CD8-positive, alpha-beta memory T cell (primary cell): ENCODE results near the gene MS4A6E. TPM values are rescaled to one million over a fixed set of nuclear protein-coding genes. Genes with fewer than 3 reads are reported as not detected.
"Not testable (repeated sequence)": the region's sequence is repeated elsewhere in the genome, so short reads cannot be mapped to it uniquely, and the experiment has no call there.

ENCODE experiments used
- CTCF ChIA-PET: fragments of 350-600 bp; sonication (Branson Sonifier 250); formaldehyde crosslinking; loops from one replicate; lab custom pipeline; 2021; ENCODE audit warnings: antibody characterized with exemption; lab: Charles Lee
- POLR2A ChIA-PET: fragments of 350-600 bp; sonication (Branson Sonifier 250); formaldehyde crosslinking; loops from one replicate; lab custom pipeline; 2021; ENCODE audit warnings: antibody characterized with exemption; lab: Charles Lee
- DNase-seq, 5 donors: peaks; one replicate each; pipeline versions ENCODE4 v3.0.0 to v3.0.0-alpha.2; 2020 to 2022; ENCODE audit warnings: mixed read lengths in 1 of 5
- H3K27ac ChIP-seq: one replicate; pipeline ENCODE4 v1.7.0; 2013; ENCODE audit warnings: low read depth, mild to moderate bottlenecking, low read length, moderate library complexity
- H3K27me3 ChIP-seq: 2 replicates; pipeline ENCODE4 v1.7.0; 2013; ENCODE audit warnings: low read length, mild to moderate bottlenecking; ENCODE audit not compliant: insufficient read depth, poor library complexity, severe bottlenecking
- H3K36me3 ChIP-seq: 2 replicates; pipeline ENCODE4 v1.7.0; 2013; ENCODE audit warnings: mild to moderate bottlenecking, low read length, moderate library complexity; ENCODE audit not compliant: insufficient read depth
- H3K4me1 ChIP-seq: 2 replicates; pipeline ENCODE4 v1.7.0; 2013; ENCODE audit warnings: mild to moderate bottlenecking, low read length, moderate library complexity; ENCODE audit not compliant: insufficient read depth
- H3K4me3 ChIP-seq: 2 replicates; pipeline ENCODE4 v1.7.0; 2013; ENCODE audit warnings: mild to moderate bottlenecking, low read length
- H3K9me3 ChIP-seq: 2 replicates; pipeline ENCODE4 v1.7.0; 2013; ENCODE audit warnings: mild to moderate bottlenecking, low read length
- H3K27ac Mint-ChIP-seq, 8 donors: one replicate each; pipeline ENCODE4 v1.8.0; 2020 to 2021; ENCODE audit warnings: mixed read lengths in 8 of 8, mild to moderate bottlenecking in 6 of 8, inconsistent platforms in 3 of 8, moderate library complexity in 3 of 8
- H3K27me3 Mint-ChIP-seq, 2 donors: one replicate each; pipeline ENCODE4 v1.8.0; 2020 to 2021; ENCODE audit warnings: mixed read lengths in 2 of 2, mild to moderate bottlenecking in 1 of 2, moderate library complexity in 1 of 2
- H3K36me3 Mint-ChIP-seq, 3 donors: one replicate each; pipeline ENCODE4 v1.8.0; 2020 to 2021; ENCODE audit warnings: mixed read lengths in 3 of 3, inconsistent platforms in 1 of 3, mild to moderate bottlenecking in 1 of 3
- H3K4me1 Mint-ChIP-seq, 3 donors: one replicate each; pipeline ENCODE4 v1.8.0; 2020 to 2021; ENCODE audit warnings: mixed read lengths in 3 of 3, inconsistent platforms in 1 of 3, mild to moderate bottlenecking in 1 of 3
- H3K4me3 Mint-ChIP-seq, 7 donors: one replicate each; pipeline ENCODE4 v1.8.0; 2020 to 2021; ENCODE audit warnings: mixed read lengths in 7 of 7, mild to moderate bottlenecking in 6 of 7, moderate library complexity in 4 of 7, inconsistent platforms in 2 of 7
- H3K9me3 Mint-ChIP-seq, 5 donors: one replicate each; pipeline ENCODE4 v1.8.0; 2020 to 2022; ENCODE audit warnings: mixed read lengths in 5 of 5, mild to moderate bottlenecking in 3 of 5, moderate library complexity in 2 of 5, inconsistent platforms in 1 of 5
- polyA plus RNA-seq: library from polyadenylated mRNA; unstranded; fragments of 300-500 nt; fragmentation: Illumina TruSeq; gene quantifications from one replicate; pipeline ENCODE4 v1.2.3, GENCODE V29; 2021
- total RNA-seq, 2 experiments: library from RNA; stranded (reverse); gene quantifications; one replicate each; pipeline ENCODE4 v1.2.3, GENCODE V29; 2021

MS4A6E gene
- total RNA-seq (not detected), polyA plus RNA-seq (not detected)

DNA sequence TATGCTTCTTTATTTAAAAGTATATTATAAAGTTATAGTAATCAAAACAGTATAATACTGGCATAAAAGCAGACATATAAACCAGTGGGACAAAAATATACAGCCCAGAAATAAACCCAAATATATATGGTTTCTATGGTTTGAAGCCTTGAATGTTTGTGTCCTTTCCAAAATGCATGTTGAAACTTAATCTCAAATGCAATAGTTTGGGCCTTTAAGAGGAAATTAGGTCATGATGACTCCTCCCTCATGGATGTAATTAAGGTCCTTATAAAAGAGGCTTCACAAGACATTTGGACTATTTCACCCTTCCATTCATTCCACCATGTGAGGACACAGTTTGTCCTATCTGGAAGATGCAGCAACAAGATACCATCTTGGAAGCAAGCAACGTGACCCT is at the start of gene MS4A6E:
MS4A6E (plus strand) TSS at position 301 of the 400 bp plus-strand sequence. CDS start 7,641 bp downstream, outside the sequence.
- H3K9me3 Mint-ChIP-seq = peaks cover 7 to 32% (median 13%) of the 10 kb centered on the region in 5 donors
- Histone ChIP-seq H3K27ac (no peak within 1 kb of the TSS), H3K36me3 (no peaks in the 10 kb centered on the region), H3K9me3 (no peaks in the 10 kb centered on the region), H3K27me3 (no peaks in the 10 kb centered on the region), H3K4me3 (no peak within 1 kb of the TSS), H3K4me1 (no peaks in the 10 kb centered on the region)
- H3K4me1 Mint-ChIP-seq = no peaks in the 10 kb centered on the region
- no peak within 1 kb of the TSS for H3K4me3 Mint-ChIP-seq
- H3K27me3 Mint-ChIP-seq = peaks cover 6 to 27% of the 10 kb centered on the region in 2 donors
- H3K27ac Mint-ChIP-seq = peak within 1 kb of the TSS in 1 of 8 donors; percentile 7
- CTCF ChIA-PET = no interaction called here
- POLR2A ChIA-PET = no interaction called here
- no peaks in the 10 kb centered on the region for H3K36me3 Mint-ChIP-seq
- DNase-seq = no peak

DNA sequence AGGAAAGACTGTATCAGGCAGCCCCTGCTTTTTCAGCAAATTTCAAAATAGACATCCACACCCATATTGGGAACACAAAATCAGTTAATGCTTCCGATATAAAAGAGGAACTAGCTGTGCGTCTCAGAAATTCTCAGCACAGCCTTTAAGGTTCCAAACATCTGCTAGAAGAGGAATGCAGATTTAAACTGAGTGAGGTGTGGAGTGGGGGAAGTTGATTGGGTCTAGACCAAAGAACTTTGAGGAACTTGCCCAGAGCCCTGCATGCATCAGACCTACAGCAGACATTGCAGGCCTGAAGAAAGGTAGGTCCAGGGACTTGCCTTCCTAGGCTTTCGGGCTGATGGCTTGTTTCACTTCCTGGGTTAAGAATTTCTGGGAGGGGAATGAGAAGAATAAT is 46.6 kb upstream of the MS4A6E start, which contains the start of gene MS4A4A:
MS4A4A (plus strand) TSS at position 255 of the 400 bp plus-strand sequence; CDS start at position 265, 10 bp downstream.
- no peak within 1 kb of the TSS for H3K27ac ChIP-seq
- H3K36me3 ChIP-seq = no peaks in the 10 kb centered on the region
- H3K4me1 ChIP-seq = no peaks in the 10 kb centered on the region
- H3K27me3 ChIP-seq = no peaks in the 10 kb centered on the region
- H3K4me3 ChIP-seq = no peak within 1 kb of the TSS
- Mint-ChIP-seq H3K36me3 (no peaks in the 10 kb centered on the region), H3K27ac (no peak within 1 kb of the TSS), H3K9me3 (no peaks in the 10 kb centered on the region), H3K4me1 (no peaks in the 10 kb centered on the region), H3K4me3 (no peak within 1 kb of the TSS), H3K27me3 (peaks cover 9 to 23% of the 10 kb centered on the region in 2 donors)
- H3K9me3 ChIP-seq = no peaks in the 10 kb centered on the region
- no peak for DNase-seq
- ChIA-PET POLR2A (no interaction called here), CTCF (no interaction called here)

- Histone ChIP-seq H3K36me3 (no peaks in the 10 kb centered on the region), H3K27ac (no peak overlapping the region), H3K27me3 (no peaks in the 10 kb centered on the region), H3K9me3 (no peaks in the 10 kb centered on the region), H3K4me1 (no peaks in the 10 kb centered on the region), H3K4me3 (no peak overlapping the region)
- H3K27ac Mint-ChIP-seq = no peak overlapping the region
- peaks cover 9 to 19% of the 10 kb centered on the region in 2 donors for H3K27me3 Mint-ChIP-seq
- no peaks in the 10 kb centered on the region for H3K4me1 Mint-ChIP-seq
- ChIA-PET CTCF (no interaction called here), POLR2A (no interaction called here)
- no peaks in the 10 kb centered on the region for H3K36me3 Mint-ChIP-seq
- no peak for DNase-seq
- H3K4me3 Mint-ChIP-seq = no peak overlapping the region
- no peaks in the 10 kb centered on the region for H3K9me3 Mint-ChIP-seq
Observed at GRCh38 chr11:60281485-60281884, 45.6 kb upstream of the MS4A6E start.

DNA sequence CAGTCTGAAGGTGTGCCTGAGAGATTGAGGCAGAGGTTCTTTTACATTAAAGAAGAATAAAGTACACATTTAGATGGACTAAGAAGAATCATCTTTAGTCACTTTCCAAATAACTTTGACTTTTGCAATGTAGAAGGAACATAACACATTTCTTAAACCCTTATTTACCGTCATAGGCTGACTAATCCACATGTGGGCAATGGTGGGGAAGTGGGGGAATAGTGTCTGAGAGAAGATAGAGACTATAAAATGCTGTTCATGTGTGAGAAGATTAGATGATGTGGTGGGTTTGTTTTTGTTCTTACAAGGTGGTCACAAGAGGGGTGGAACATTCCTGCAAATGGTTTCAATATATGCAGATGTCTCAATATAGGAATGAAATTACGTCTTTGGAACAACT is 44.8 kb upstream of the MS4A6E start:
- Mint-ChIP-seq H3K4me1 (no peaks in the 10 kb centered on the region), H3K27me3 (peaks cover 9 to 19% of the 10 kb centered on the region in 2 donors), H3K27ac (no peak overlapping the region), H3K9me3 (no peaks in the 10 kb centered on the region), H3K36me3 (no peaks in the 10 kb centered on the region), H3K4me3 (no peak overlapping the region)
- Histone ChIP-seq H3K36me3 (no peaks in the 10 kb centered on the region), H3K27me3 (no peaks in the 10 kb centered on the region), H3K4me1 (no peaks in the 10 kb centered on the region), H3K9me3 (no peaks in the 10 kb centered on the region), H3K4me3 (no peak overlapping the region), H3K27ac (no peak overlapping the region)
- ChIA-PET POLR2A (no interaction called here), CTCF (no interaction called here)
- DNase-seq = no peak

GRCh38 chr11:60285411-60286126 is 41.5 kb upstream of the MS4A6E start:
- H3K9me3 ChIP-seq, H3K4me3 ChIP-seq, H3K4me1 ChIP-seq, H3K4me1 Mint-ChIP-seq, CTCF ChIA-PET, H3K27ac Mint-ChIP-seq, POLR2A ChIA-PET, H3K27me3 ChIP-seq, H3K9me3 Mint-ChIP-seq, H3K36me3 Mint-ChIP-seq, DNase-seq, H3K36me3 ChIP-seq, H3K4me3 Mint-ChIP-seq, H3K27me3 Mint-ChIP-seq, H3K27ac ChIP-seq: not testable (repeated sequence)

GRCh38 chr11:60288531-60288930 is 38.5 kb upstream of the MS4A6E start:
- Mint-ChIP-seq H3K27ac (no peak overlapping the region), H3K27me3 (peaks cover 5 to 14% of the 10 kb centered on the region in 2 donors), H3K4me3 (no peak overlapping the region), H3K36me3 (peaks cover 0 to 3% (median 0%) of the 10 kb centered on the region in 3 donors), H3K4me1 (no peaks in the 10 kb centered on the region), H3K9me3 (peaks cover 0 to 6% (median 0%) of the 10 kb centered on the region in 5 donors)
- Histone ChIP-seq H3K36me3 (no peaks in the 10 kb centered on the region), H3K27ac (no peak overlapping the region), H3K4me1 (no peaks in the 10 kb centered on the region), H3K4me3 (no peak overlapping the region), H3K27me3 (no peaks in the 10 kb centered on the region), H3K9me3 (no peaks in the 10 kb centered on the region)
- DNase-seq = no peak
- CTCF ChIA-PET = no interaction called here
- POLR2A ChIA-PET = no interaction called here

- Histone ChIP-seq H3K36me3 (no peaks in the 10 kb centered on the region), H3K9me3 (no peaks in the 10 kb centered on the region), H3K27me3 (no peaks in the 10 kb centered on the region), H3K4me3 (no peak overlapping the region), H3K4me1 (no peaks in the 10 kb centered on the region), H3K27ac (no peak overlapping the region)
- POLR2A ChIA-PET = no interaction called here
- H3K36me3 Mint-ChIP-seq = peaks cover 0 to 3% (median 0%) of the 10 kb centered on the region in 3 donors
- H3K9me3 Mint-ChIP-seq = peaks cover 0 to 6% (median 0%) of the 10 kb centered on the region in 5 donors
- H3K27ac Mint-ChIP-seq = no peak overlapping the region
- H3K4me1 Mint-ChIP-seq = no peaks in the 10 kb centered on the region
- no peak overlapping the region for H3K4me3 Mint-ChIP-seq
- peaks cover 5 to 29% of the 10 kb centered on the region in 2 donors for H3K27me3 Mint-ChIP-seq
- CTCF ChIA-PET = no interaction called here
- DNase-seq = no peak
Observed at GRCh38 chr11:60292145-60292544, 34.9 kb upstream of the MS4A6E start.

- POLR2A ChIA-PET = no interaction called here
Observed at GRCh38 chr11:60301178-60301577, 25.9 kb upstream of the MS4A6E start.

More at GRCh38 chr11:60301178-60301577, 25.9 kb upstream of the MS4A6E start:
- Histone ChIP-seq H3K36me3 (no peaks in the 10 kb centered on the region), H3K4me1 (no peaks in the 10 kb centered on the region), H3K27ac (no peak overlapping the region), H3K4me3 (no peak overlapping the region), H3K9me3 (no peaks in the 10 kb centered on the region), H3K27me3 (no peaks in the 10 kb centered on the region)
- no peak overlapping the region for H3K27ac Mint-ChIP-seq
- no peaks in the 10 kb centered on the region for H3K9me3 Mint-ChIP-seq
- no peak for DNase-seq
- H3K27me3 Mint-ChIP-seq = peaks cover 0 to 20% of the 10 kb centered on the region in 2 donors
- no peaks in the 10 kb centered on the region for H3K4me1 Mint-ChIP-seq
- CTCF ChIA-PET = no interaction called here
- H3K36me3 Mint-ChIP-seq = no peaks in the 10 kb centered on the region
- no peak overlapping the region for H3K4me3 Mint-ChIP-seq
